ENCODE data around the gene HECTD4. TPM values are rescaled to one million over a fixed set of nuclear protein-coding genes. Genes with fewer than 3 reads are reported as not detected.

Gene HECTD4
- total RNA-seq, 2 donors from 2014 or later = 14.8 to 16.5 TPM

GRCh38 chr12:112169161-112169872 lies 212.9 kb downstream of the HECTD4 start:
- TF ChIP-seq CTCF (IDR thresholded peaks at IDR 0.05) = no peak
- Histone ChIP-seq H3K4me3 (no peak overlapping the region), H3K9me3 (no peaks in the 10 kb centered on the region), H3K36me3 (peaks cover 22% of the 10 kb centered on the region), H3K27ac (no peak overlapping the region), H3K27me3 (no peaks in the 10 kb centered on the region), H3K4me1 (no peaks in the 10 kb centered on the region)
- DNase-seq (ENCODE audit: low spot score) = no peak

GRCh38 chr12:112168561-112168971 lies 213.7 kb downstream of the HECTD4 start:
- no peak for DNase-seq (ENCODE audit: low spot score)
- peaks cover 18% of the 10 kb centered on the region for H3K36me3 ChIP-seq
- no peak overlapping the region for H3K4me3 ChIP-seq
- no peaks in the 10 kb centered on the region for H3K27me3 ChIP-seq
- no peak for TF ChIP-seq CTCF (IDR thresholded peaks at IDR 0.05)
- no peaks in the 10 kb centered on the region for H3K4me1 ChIP-seq
- no peaks in the 10 kb centered on the region for H3K9me3 ChIP-seq
- no peak overlapping the region for H3K27ac ChIP-seq

GRCh38 chr12:112167718-112168525 lies 214.3 kb downstream of the HECTD4 start:
- Histone ChIP-seq H3K4me3 (no peak overlapping the region), H3K36me3 (peaks cover 24% of the 10 kb centered on the region), H3K4me1 (no peaks in the 10 kb centered on the region), H3K27me3 (no peaks in the 10 kb centered on the region), H3K9me3 (no peaks in the 10 kb centered on the region), H3K27ac (no peak overlapping the region)
- DNase-seq (ENCODE audit: low spot score) = no peak
- TF ChIP-seq CTCF (IDR thresholded peaks at IDR 0.05) = no peak

GRCh38 chr12:112167031-112167461 lies 215.2 kb downstream of the HECTD4 start:
- no peaks in the 10 kb centered on the region for H3K27me3 ChIP-seq
- H3K36me3 ChIP-seq = peaks cover 26% of the 10 kb centered on the region
- no peak overlapping the region for H3K4me3 ChIP-seq
- no peak for TF ChIP-seq CTCF (IDR thresholded peaks at IDR 0.05)
- DNase-seq (ENCODE audit: low spot score) = no peak
- no peaks in the 10 kb centered on the region for H3K4me1 ChIP-seq
- H3K27ac ChIP-seq = no peak overlapping the region
- H3K9me3 ChIP-seq = no peaks in the 10 kb centered on the region

GRCh38 chr12:112166051-112167015 lies 215.9 kb downstream of the HECTD4 start:
- no peak overlapping the region for H3K27ac ChIP-seq
- no peaks in the 10 kb centered on the region for H3K27me3 ChIP-seq
- H3K4me3 ChIP-seq = no peak overlapping the region
- H3K9me3 ChIP-seq = no peaks in the 10 kb centered on the region
- no peak for DNase-seq (ENCODE audit: low spot score)
- no peak for TF ChIP-seq CTCF (IDR thresholded peaks at IDR 0.05)
- H3K4me1 ChIP-seq = no peaks in the 10 kb centered on the region
- H3K36me3 ChIP-seq = peaks cover 20% of the 10 kb centered on the region
